GM10847 (cell line): ENCODE measurements around the gene TMEM223.

Experiments
- POLR2A ChIP-seq: IDR thresholded peaks from 2 replicates; pipeline ENCODE4 v1.6.1; 2011; ENCODE audit not compliant: insufficient read length; ENCODE audit errors: extremely low read depth

TMEM223 gene

DNA sequence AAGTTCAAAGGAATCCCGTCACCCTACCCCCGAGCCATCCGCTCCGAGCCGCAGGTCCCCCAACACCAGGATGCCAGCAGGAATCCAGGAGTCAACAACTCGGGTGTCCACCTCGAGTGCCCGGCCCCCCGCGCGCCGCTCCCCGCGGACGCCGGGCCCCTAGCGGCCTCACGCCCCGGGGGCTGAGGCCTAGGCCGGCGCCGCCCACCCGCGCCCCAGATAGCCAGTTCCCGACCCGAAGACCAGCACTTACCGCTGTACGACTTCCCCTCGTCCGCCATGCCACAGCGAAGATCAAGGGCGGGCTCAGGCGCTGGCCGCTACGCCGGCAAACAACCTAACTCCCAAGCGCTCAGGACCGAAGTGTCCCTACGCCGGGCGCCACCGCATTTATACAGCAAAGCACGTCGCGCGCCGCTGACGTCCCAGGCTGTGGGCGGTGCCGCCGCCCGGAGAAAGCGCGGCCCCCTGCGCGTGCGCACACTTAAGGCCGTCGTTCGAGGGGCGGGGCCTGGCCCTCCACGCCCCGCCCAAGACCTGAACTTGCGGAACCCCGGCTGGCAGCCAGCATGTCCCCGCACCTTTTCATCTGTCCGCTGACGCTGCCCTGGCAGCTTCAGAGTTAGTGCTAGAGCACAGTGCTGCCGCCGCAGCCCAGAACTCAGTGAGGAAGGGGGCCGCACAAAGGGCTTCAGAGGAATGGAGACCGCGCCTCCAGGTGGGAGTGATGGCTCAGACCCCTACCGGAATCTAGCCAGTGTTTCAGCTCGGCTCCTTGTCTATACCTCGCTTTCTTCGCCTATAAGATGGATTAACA is 13.5 kb upstream of the TMEM223 start, which contains the start of gene NXF1:
TSS of gene NXF1 (minus strand) at position 365 of the 817 bp plus-strand sequence. CDS start at position 281, 84 bp downstream.
- TF ChIP-seq POLR2A: peak; percentile 100

DNA sequence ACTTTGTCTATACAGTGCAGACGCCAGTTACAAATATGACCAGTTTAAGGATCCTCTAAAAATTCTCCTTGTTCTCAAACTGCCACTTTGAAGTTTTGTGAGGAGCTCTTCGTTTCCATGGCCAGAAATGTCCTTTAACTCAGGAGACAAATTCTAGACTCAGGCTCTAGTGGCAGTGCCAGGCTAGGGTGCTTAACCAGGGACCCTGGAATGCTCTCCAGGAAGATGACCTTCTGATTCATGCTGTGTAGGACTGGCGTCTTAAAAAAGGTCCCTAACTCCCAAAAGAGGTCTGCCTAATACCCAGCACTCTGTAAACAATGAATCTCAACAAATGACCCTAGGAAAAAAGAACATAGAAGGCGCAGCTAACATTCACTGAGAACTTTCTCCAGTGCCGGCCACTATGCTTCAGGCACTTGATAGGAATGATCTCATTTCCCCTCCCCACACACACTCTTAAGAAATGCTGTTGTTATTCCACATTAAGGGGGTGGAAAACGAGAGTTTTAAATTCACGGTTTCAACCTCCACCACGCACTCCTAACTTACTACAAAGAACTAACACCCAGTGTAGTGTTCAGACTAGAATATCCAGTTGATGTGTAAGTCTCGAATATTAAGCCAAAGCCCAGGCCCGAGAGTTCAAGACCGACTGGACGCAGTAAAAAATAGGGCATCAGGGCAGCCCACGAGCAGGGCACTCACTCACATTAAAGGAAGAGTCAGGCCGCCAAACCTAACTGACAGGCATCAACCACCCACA is 12.7 kb upstream of the TMEM223 start:
- no peak for TF ChIP-seq POLR2A

DNA sequence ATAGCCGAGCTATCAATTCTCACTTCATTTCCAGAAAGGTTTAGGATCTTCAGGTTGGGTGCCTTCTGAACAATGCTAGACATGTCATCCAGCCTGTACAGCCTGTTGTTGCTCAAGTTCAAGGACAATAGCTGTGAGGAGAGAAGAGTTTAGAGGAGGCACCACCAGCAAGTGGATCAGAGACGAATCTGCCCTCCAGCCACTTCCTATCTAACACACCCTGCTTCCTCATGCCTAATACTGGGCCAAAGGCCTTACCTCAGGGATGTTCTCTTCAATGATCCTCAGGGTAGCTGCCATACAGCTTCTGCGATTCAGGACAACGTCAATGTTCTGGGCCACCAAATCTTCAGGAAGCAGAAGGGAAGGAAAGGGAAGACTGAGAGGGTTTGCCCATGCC is 9.3 kb upstream of the TMEM223 start:
- no peak for TF ChIP-seq POLR2A

DNA sequence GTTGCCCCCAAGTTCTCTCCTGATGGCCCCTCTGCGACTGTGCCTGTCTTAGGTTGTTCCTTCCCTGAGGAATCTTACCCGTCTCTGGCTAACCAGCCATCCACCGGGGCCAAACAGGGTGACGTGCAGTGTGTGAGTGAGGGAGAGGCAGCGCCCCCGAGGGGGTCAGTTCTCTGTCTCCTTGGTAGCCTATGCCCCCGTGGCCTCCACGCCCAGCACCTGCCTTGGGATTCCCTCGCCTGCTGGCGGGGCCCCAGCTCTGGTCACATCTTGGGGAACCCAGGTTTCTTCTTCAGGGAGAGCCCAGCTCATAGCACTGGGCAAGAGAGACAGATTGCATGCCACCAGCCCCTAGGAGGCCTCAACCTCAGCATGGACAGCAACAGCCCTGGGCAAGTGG is 7.7 kb upstream of the TMEM223 start:
- no peak for TF ChIP-seq POLR2A

- no peak for TF ChIP-seq POLR2A
Measured at GRCh38 chr11:62796281-62796680, 4.5 kb upstream of the TMEM223 start.

DNA sequence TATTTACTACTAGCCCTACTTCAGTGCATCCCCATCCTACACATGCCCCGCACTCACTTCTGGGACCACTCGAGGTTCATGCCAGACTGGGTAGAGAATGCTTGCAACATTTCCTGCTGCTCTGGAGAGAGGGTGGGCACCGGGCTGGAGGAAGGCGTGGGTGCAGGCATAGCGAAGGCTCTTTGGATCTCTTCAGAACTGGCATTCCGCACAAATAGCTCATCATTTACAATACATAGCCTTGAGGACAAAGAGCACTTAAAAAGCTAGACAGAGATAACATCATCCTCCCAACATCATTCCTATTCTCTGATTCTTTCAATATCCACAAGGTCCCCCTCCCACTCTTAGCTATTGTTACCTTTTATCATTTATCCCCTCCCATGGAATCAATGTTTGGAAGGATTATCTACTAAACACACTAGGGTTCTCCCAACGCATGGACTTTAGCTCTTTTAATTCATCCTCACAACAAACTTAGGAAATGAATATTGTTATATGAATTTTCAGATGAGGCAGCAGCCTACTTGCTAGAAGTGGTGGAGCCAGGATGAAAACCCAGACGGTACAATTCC is 2.5 kb upstream of the TMEM223 start:
- no peak for TF ChIP-seq POLR2A

DNA sequence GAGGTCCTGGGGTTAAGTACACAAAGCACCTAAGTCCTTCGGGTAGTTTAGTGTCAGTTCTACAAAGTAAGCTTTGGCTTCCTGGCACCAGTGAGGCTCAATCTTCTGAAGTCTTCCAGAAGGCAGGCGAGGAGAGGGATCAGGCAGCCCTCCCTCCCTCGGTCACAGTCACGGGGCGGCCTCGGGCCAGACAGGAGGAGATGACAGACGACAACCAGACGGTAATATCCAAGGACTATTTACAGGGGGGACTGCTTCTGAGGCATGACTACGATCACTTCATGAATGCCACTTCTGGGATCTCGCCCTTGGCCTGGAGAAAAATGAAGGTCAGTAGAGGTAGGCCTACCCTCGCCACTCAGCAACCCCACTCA is 383 bp upstream of the TMEM223 start:
- TF ChIP-seq POLR2A: no peak

GRCh38 chr11:62789576-62789975 is 2.2 kb downstream of the TMEM223 start:
- TF ChIP-seq POLR2A: no peak

GRCh38 chr11:62788991-62789390 is 2.8 kb downstream of the TMEM223 start:
- TF ChIP-seq POLR2A: no peak

DNA sequence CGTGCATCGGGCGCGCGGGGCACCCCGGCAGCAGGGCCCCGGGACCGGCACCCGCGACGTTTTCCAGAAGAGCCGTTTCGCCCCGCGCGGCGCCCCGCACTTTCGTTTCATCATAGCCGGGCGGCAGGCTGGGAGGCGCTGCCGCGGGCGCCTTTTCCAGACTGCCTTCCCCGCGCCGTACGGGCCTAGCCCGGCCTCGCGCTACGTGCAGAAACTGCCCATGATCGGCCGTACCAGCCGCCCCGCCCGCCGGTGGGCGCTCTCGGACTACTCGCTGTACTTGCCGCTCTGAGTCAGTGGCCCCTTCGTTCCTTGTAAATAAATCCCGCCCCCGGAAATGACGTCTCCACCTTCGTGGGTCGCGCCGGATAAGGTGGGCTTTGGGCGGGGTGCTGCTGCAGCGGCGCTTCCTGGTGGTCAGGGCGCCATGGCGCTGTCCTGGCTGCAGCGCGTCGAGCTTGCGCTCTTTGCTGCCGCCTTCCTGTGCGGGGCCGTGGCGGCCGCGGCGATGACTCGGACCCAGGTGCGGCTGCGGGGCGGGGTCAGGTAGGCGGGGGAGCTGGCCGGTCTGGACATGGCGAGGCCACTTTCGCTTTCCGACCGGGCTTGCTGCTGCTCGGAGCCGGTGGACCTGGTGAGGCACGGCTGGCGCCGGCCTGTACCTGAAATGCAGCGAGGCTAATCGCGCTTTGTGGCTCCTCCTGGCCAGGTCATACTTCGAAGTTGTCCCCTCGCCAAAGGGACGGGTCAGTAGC is 4.6 kb downstream of the TMEM223 start, which contains the start of gene TMEM179B:
TSS of gene TMEM179B (plus strand) at position 398 of the 755 bp plus-strand sequence. CDS start at position 428, 30 bp downstream.
- TF ChIP-seq POLR2A: peak; percentile 99

- TF ChIP-seq POLR2A: no peak
Measured at GRCh38 chr11:62786318-62787004, 5.3 kb downstream of the TMEM223 start.

GRCh38 chr11:62782753-62783152 is 9.1 kb downstream of the TMEM223 start:
- no peak for TF ChIP-seq POLR2A

GRCh38 chr11:62778441-62778840 is 13.4 kb downstream of the TMEM223 start:
- no peak for TF ChIP-seq POLR2A

GRCh38 chr11:62777389-62777788 is 14.4 kb downstream of the TMEM223 start:
- no peak for TF ChIP-seq POLR2A
